ENCODE results near the gene ARL13B. TPM values are rescaled to one million over a fixed set of nuclear protein-coding genes. Genes with fewer than 3 reads are reported as not detected.

The ARL13B gene
- total RNA-seq, 4 donors from 2014 or later: 14.1 to 34.7 (median 24.6) TPM

- 88 to 91% methylated on average over 1 of the region's 1 CpG for WGBS, 2 donors
- H3K27ac ChIP-seq: no peak overlapping the region
- TF ChIP-seq EP300 (IDR thresholded peaks at IDR 0.05) (no peak), CTCF (IDR thresholded peaks at IDR 0.05) (no peak), POLR2A (IDR thresholded peaks at IDR 0.05) (no peak)
- H3K4me3 ChIP-seq: no peak overlapping the region
- H3K4me1 ChIP-seq: no peaks in the 10 kb centered on the region
- peaks cover 0 to 3% (median 0%) of the 10 kb centered on the region in 3 donors for H3K36me3 ChIP-seq
- no peaks in the 10 kb centered on the region for H3K9me3 ChIP-seq
- no peaks in the 10 kb centered on the region for H3K27me3 ChIP-seq
- DNase-seq (ENCODE audit: low spot score in 2 of 2): no peak
Measured at GRCh38 chr3:94012185-94012584, 32.2 kb downstream of the ARL13B start.

GRCh38 chr3:94015025-94015424 lies 35.1 kb downstream of the ARL13B start:
- peaks cover 0 to 4% (median 0%) of the 10 kb centered on the region in 3 donors for H3K36me3 ChIP-seq
- H3K27me3 ChIP-seq: no peaks in the 10 kb centered on the region
- TF ChIP-seq CTCF (IDR thresholded peaks at IDR 0.05) (no peak), POLR2A (IDR thresholded peaks at IDR 0.05) (no peak), EP300 (IDR thresholded peaks at IDR 0.05) (no peak)
- H3K4me1 ChIP-seq: no peaks in the 10 kb centered on the region
- H3K4me3 ChIP-seq: no peak overlapping the region
- H3K9me3 ChIP-seq: no peaks in the 10 kb centered on the region
- no peak overlapping the region for H3K27ac ChIP-seq
- 73 to 81% methylated on average over 1 of the region's 1 CpG for WGBS, 2 donors
- no peak for DNase-seq (ENCODE audit: low spot score in 2 of 2)

- H3K27ac ChIP-seq: no peak overlapping the region
- peaks cover 0 to 5% (median 0%) of the 10 kb centered on the region in 4 donors for H3K4me1 ChIP-seq
- no peaks in the 10 kb centered on the region for H3K9me3 ChIP-seq
- H3K4me3 ChIP-seq: no peak overlapping the region
- WGBS, 2 donors: 83 to 87% methylated on average over 2 of the region's 2 CpGs
- peaks cover 0 to 21% (median 0%) of the 10 kb centered on the region in 3 donors for H3K36me3 ChIP-seq
- no peaks in the 10 kb centered on the region for H3K27me3 ChIP-seq
- no peak for DNase-seq (ENCODE audit: low spot score in 2 of 2)
- TF ChIP-seq EP300 (IDR thresholded peaks at IDR 0.05): no peak
- no peak for TF ChIP-seq POLR2A (IDR thresholded peaks at IDR 0.05)
- no peak for TF ChIP-seq CTCF (IDR thresholded peaks at IDR 0.05)
Measured at GRCh38 chr3:94019659-94020058, 39.7 kb downstream of the ARL13B start.

- Histone ChIP-seq H3K4me1 (peaks cover 0 to 5% (median 0%) of the 10 kb centered on the region in 4 donors), H3K27ac (no peak overlapping the region), H3K36me3 (peaks cover 0 to 21% (median 0%) of the 10 kb centered on the region in 3 donors), H3K27me3 (no peaks in the 10 kb centered on the region), H3K9me3 (no peaks in the 10 kb centered on the region), H3K4me3 (no peak overlapping the region)
- DNase-seq (ENCODE audit: low spot score in 2 of 2): no peak
- WGBS, 2 donors: 86 to 93% methylated on average over 3 of the region's 3 CpGs
- TF ChIP-seq EP300 (IDR thresholded peaks at IDR 0.05) (no peak), CTCF (IDR thresholded peaks at IDR 0.05) (no peak), POLR2A (IDR thresholded peaks at IDR 0.05) (no peak)
Measured at GRCh38 chr3:94020293-94020692, 40.3 kb downstream of the ARL13B start.

DNA sequence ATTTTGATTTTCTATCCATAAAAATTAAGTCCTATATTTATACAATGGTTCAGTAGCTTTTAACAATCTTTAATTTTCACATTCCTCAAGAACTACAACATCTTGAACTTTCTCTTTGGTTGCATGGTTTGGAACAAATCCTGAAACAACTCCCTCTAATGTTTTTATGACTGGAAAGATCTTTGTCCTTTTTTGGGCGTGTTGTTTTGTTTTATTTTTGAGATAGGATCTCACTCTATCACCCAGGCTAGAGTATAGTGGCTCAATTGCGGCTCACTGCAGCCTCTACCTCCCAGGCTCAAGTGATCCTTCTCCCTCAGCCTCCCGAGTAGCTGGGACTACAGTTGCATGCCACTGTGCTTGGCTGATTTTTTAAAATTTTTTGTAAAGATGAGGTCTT lies 44.4 kb downstream of the ARL13B start:
- Histone ChIP-seq H3K27ac (peak overlapping the region in 2 of 4 donors; percentile 41 to 43), H3K36me3 (peaks cover 0 to 17% (median 0%) of the 10 kb centered on the region in 3 donors), H3K4me3 (no peak overlapping the region), H3K4me1 (peaks cover 0 to 9% (median 0%) of the 10 kb centered on the region in 4 donors), H3K9me3 (no peaks in the 10 kb centered on the region), H3K27me3 (no peaks in the 10 kb centered on the region)
- DNase-seq (ENCODE audit: low spot score in 2 of 2): no peak
- 54 to 58% methylated on average over 3 of the region's 3 CpGs for WGBS, 2 donors
- TF ChIP-seq CTCF (IDR thresholded peaks at IDR 0.05) (no peak), POLR2A (IDR thresholded peaks at IDR 0.05) (no peak), EP300 (IDR thresholded peaks at IDR 0.05) (no peak)
